Loucy (cell line): Measurements from ENCODE around the gene UBE4A.

Source experiments
- H2AFZ ChIP-seq: fragments of 200-600 bp; sonication (generic); 2 replicates; pipeline ENCODE4 v1.6.0; 2016; ENCODE audit warnings: antibody characterized with exemption, mild to moderate bottlenecking, low read length, moderate library complexity
- H3F3A ChIP-seq: fragments of 200-600 bp; 2 replicates; pipeline ENCODE4 v1.6.0; 2016; ENCODE audit warnings: antibody characterized with exemption, low read depth, mild to moderate bottlenecking
- H3K27me3 ChIP-seq: fragments of 200-600 bp; sonication (generic); 2 replicates; pipeline ENCODE4 v1.6.1; 2014; ENCODE audit warnings: low read length, mild to moderate bottlenecking; ENCODE audit not compliant: insufficient read depth, poor library complexity, severe bottlenecking
- H3K36me3 ChIP-seq: fragments of 200-600 bp; sonication (generic); 2 replicates; pipeline ENCODE4 v1.6.1; 2016; ENCODE audit warnings: low read length; ENCODE audit not compliant: insufficient read depth
- H3K4me1 ChIP-seq: fragments of 200-600 bp; sonication (generic); 2 replicates; pipeline ENCODE4 v1.5.1; 2014; ENCODE audit warnings: low read length, mild to moderate bottlenecking; ENCODE audit not compliant: insufficient read depth, poor library complexity, severe bottlenecking
- H3K4me2 ChIP-seq: fragments of 200-600 bp; sonication (generic); 2 replicates; pipeline ENCODE4 v1.6.0; 2014; ENCODE audit warnings: antibody characterized with exemption, low read length, low read depth, mild to moderate bottlenecking; ENCODE audit not compliant: poor library complexity, severe bottlenecking
- H3K4me3 ChIP-seq: fragments of 200-600 bp; sonication (generic); 2 replicates; pipeline ENCODE4 v1.5.1; 2014; ENCODE audit warnings: low read length, mild to moderate bottlenecking, mixed read lengths; ENCODE audit not compliant: poor library complexity, severe bottlenecking
- H3K79me2 ChIP-seq: fragments of 200-600 bp; sonication (generic); 2 replicates; pipeline ENCODE4 v1.6.1; 2014; ENCODE audit warnings: low read length; ENCODE audit not compliant: insufficient read depth
- H3K9ac ChIP-seq: fragments of 200-600 bp; sonication (generic); 2 replicates; pipeline ENCODE4 v1.6.0; 2014; ENCODE audit warnings: mild to moderate bottlenecking, low read depth, low read length, moderate library complexity; ENCODE audit not compliant: poor library complexity, severe bottlenecking
- H3K9me2 ChIP-seq: fragments of 200-600 bp; sonication (generic); replicated peaks from 2 replicates; pipeline ENCODE4 v1.6.1; 2016; ENCODE audit warnings: low read depth, low read length, mixed read lengths
- H3K9me3 ChIP-seq: fragments of 200-600 bp; sonication (generic); 2 replicates; pipeline ENCODE4 v1.6.1; 2014; ENCODE audit warnings: mild to moderate bottlenecking, antibody characterized with exemption, low read length, low read depth; ENCODE audit not compliant: insufficient read depth
- H4K20me1 ChIP-seq: fragments of 200-600 bp; sonication (generic); 2 replicates; pipeline ENCODE4 v1.6.0; 2014; ENCODE audit warnings: antibody characterized with exemption, low read length, mild to moderate bottlenecking; ENCODE audit not compliant: insufficient read depth, poor library complexity, severe bottlenecking
- CTCF ChIP-seq: fragments of 200-600 bp; sonication (generic); conservative IDR thresholded peaks from 2 replicates; pipeline ENCODE4 v1.5.1; 2014; ENCODE audit warnings: mild to moderate bottlenecking, antibody characterized with exemption, low read length
- EZH2phosphoT487 ChIP-seq: fragments of 200-600 bp; IDR thresholded peaks from 2 replicates; pipeline ENCODE4 v1.6.1; 2018; ENCODE audit warnings: antibody characterized with exemption, mild to moderate bottlenecking, moderate library complexity, borderline replicate concordance

Gene UBE4A

GRCh38 chr11:118443590-118444218, 84.3 kb downstream of the UBE4A start:
- H3K4me3 ChIP-seq, result peak overlapping the region; percentile 92
- no peak overlapping the region for H2AFZ ChIP-seq
- H3K9me2 ChIP-seq, result no peaks in the 10 kb centered on the region
- H3K9ac ChIP-seq, result peak overlapping the region; percentile 95
- H3F3A ChIP-seq, result 0 out of 2 replicates have a peak, but pooled peaks cover 3% of the 10 kb centered on the region
- peak overlapping the region; percentile 99 for H3K4me2 ChIP-seq
- H3K36me3 ChIP-seq, result peaks cover 20% of the 10 kb centered on the region
- no peaks in the 10 kb centered on the region for H3K9me3 ChIP-seq
- peaks cover 82% of the 10 kb centered on the region for H3K4me1 ChIP-seq
- H3K27me3 ChIP-seq, result no peaks in the 10 kb centered on the region
- peaks cover 100% of the 10 kb centered on the region for H3K79me2 ChIP-seq
- TF ChIP-seq EZH2phosphoT487 (no peak), CTCF (no peak)
- peaks cover 100% of the 10 kb centered on the region for H4K20me1 ChIP-seq

- Histone ChIP-seq H3K79me2 (peaks cover 99% of the 10 kb centered on the region), H4K20me1 (peaks cover 99% of the 10 kb centered on the region), H3K4me2 (peak overlapping the region; percentile 0), H3K9ac (no peak overlapping the region), H3K4me3 (no peak overlapping the region), H3K36me3 (peaks cover 40% of the 10 kb centered on the region), H3K9me2 (no peaks in the 10 kb centered on the region), H3K9me3 (no peaks in the 10 kb centered on the region), H3K27me3 (no peaks in the 10 kb centered on the region), H2AFZ (no peak overlapping the region), H3K4me1 (peaks cover 47% of the 10 kb centered on the region), H3F3A (no peaks in the 10 kb centered on the region)
- TF ChIP-seq CTCF (no peak), EZH2phosphoT487 (no peak)
These were observed 88.0 kb downstream of the UBE4A start for GRCh38 chr11:118447423-118447822.

- Histone ChIP-seq H3K36me3 (peaks cover 46% of the 10 kb centered on the region), H3K4me3 (no peak overlapping the region), H3F3A (no peaks in the 10 kb centered on the region), H4K20me1 (peaks cover 98% of the 10 kb centered on the region), H2AFZ (no peak overlapping the region), H3K4me2 (no peak overlapping the region), H3K4me1 (peaks cover 38% of the 10 kb centered on the region), H3K9ac (no peak overlapping the region), H3K79me2 (peaks cover 99% of the 10 kb centered on the region), H3K9me3 (no peaks in the 10 kb centered on the region), H3K9me2 (no peaks in the 10 kb centered on the region), H3K27me3 (no peaks in the 10 kb centered on the region)
- TF ChIP-seq EZH2phosphoT487, result no peak
- no peak for TF ChIP-seq CTCF
These were observed 88.9 kb downstream of the UBE4A start for GRCh38 chr11:118448294-118448693.
